Endothelial cell of umbilical vein (primary cell): ENCODE data around the gene ZNF281. TPM values are rescaled to one million over a fixed set of nuclear protein-coding genes. Genes with fewer than 3 reads are reported as not detected.

ENCODE experiments used
- BruUV-seq: library from RNA; stranded (reverse); fragments of 400-500 nt; replicated peaks from 2 replicates; lab custom pipeline; 2021; lab: Mats Ljungman, UMichigan
- CTCF ChIA-PET: fragments of 300-600, 350-600 bp; sonication (Branson Sonifier 250); formaldehyde crosslinking; loops from one replicate; lab custom pipeline; 2021; ENCODE audit warnings: antibody characterized with exemption, inconsistent platforms; lab: Charles Lee
- POLR2A ChIA-PET: fragments of 300-600, 350-600 bp; sonication (Branson Sonifier 250); formaldehyde crosslinking; loops from one replicate; lab custom pipeline; 2021; ENCODE audit warnings: antibody characterized with exemption, inconsistent platforms; lab: Charles Lee
- DNase-seq: peaks from one replicate; pipeline ENCODE4 v3.0.0-alpha.2; 2011; ENCODE audit warnings: low read depth, low spot score
- FAIRE-seq: peaks from 2 replicates; lab custom pipeline; 2011; peaks lifted over from hg19 to GRCh38; lab: Jason Lieb, UNC
- H2AFZ ChIP-seq: 2 replicates; pipeline ENCODE4 v1.6.0; 2012; ENCODE audit warnings: low read depth, low read length, control low read depth, inconsistent platforms
- H3K27ac ChIP-seq: 2 replicates; pipeline ENCODE4 v1.5.1; 2011; ENCODE audit warnings: low read depth, mild to moderate bottlenecking, control low read depth, low read length, moderate library complexity; ENCODE audit not compliant: insufficient read depth
- H3K27me3 ChIP-seq, 2 experiments: 2 replicates each; pipeline versions ENCODE4 v1.6.0 to v1.6.1; 2011; ENCODE audit warnings: low read length in 2 of 2, mixed read lengths in 1 of 2; ENCODE audit not compliant: control insufficient read depth in 2 of 2, insufficient read depth in 2 of 2
- H3K36me3 ChIP-seq, 2 experiments: 2 replicates in 1 of 2; 3 replicates in 1 of 2; pipeline ENCODE4 v1.5.1; 2011; ENCODE audit warnings: low read length in 2 of 2, mild to moderate bottlenecking in 1 of 2, moderate library complexity in 1 of 2; ENCODE audit not compliant: control insufficient read depth in 2 of 2, insufficient read depth in 2 of 2; ENCODE audit errors: extremely low read depth in 1 of 2
- H3K4me1 ChIP-seq: 3 replicates; pipeline ENCODE4 v1.5.1; 2011; ENCODE audit warnings: mild to moderate bottlenecking, low read length; ENCODE audit not compliant: control insufficient read depth, insufficient read depth; ENCODE audit errors: extremely low read depth
- H3K4me2 ChIP-seq: 2 replicates; pipeline ENCODE4 v1.6.1; 2011; ENCODE audit warnings: low read length, control low read depth, mixed read lengths; ENCODE audit not compliant: insufficient read depth
- H3K4me3 ChIP-seq, 3 experiments: fragments of 200-600 bp in 1 of 3; sonication (generic), shearing (Covaris generic) in 1 of 3; replicated peaks in 1 of 3; 2 replicates each; pipeline ENCODE4 v1.5.1; 2011 to 2016; ENCODE audit warnings: control low read depth in 3 of 3, low read length in 3 of 3, mild to moderate bottlenecking in 2 of 3, inconsistent platforms in 1 of 3, low read depth in 1 of 3, moderate library complexity in 1 of 3; ENCODE audit not compliant: insufficient read depth in 1 of 3
- H3K79me2 ChIP-seq: 2 replicates; pipeline ENCODE4 v1.6.0; 2012; ENCODE audit warnings: low read length, inconsistent platforms; ENCODE audit not compliant: control insufficient read depth, insufficient read depth
- H3K9ac ChIP-seq: replicated peaks from 2 replicates; pipeline ENCODE3; 2011; ENCODE audit warnings: low read length, control low read depth; ENCODE audit not compliant: insufficient read depth; ENCODE audit errors: extremely low read depth
- H3K9me1 ChIP-seq: replicated peaks from 3 replicates; pipeline ENCODE4 v1.6.0; 2011; ENCODE audit warnings: mild to moderate bottlenecking, low read length; ENCODE audit not compliant: control insufficient read depth, insufficient read depth; ENCODE audit errors: extremely low read depth
- H3K9me3 ChIP-seq: replicated peaks from 2 replicates; pipeline ENCODE4 v1.5.1; 2012; ENCODE audit warnings: low read length, inconsistent platforms; ENCODE audit not compliant: control insufficient read depth, insufficient read depth
- H4K20me1 ChIP-seq: replicated peaks from 2 replicates; pipeline ENCODE3; 2011; ENCODE audit warnings: mild to moderate bottlenecking, low read length; ENCODE audit not compliant: control insufficient read depth, insufficient read depth; ENCODE audit errors: extremely low read depth
- CTCF ChIP-seq, 2 donors: IDR thresholded peaks; 1 replicate in 1 of 2; 2 replicates in 1 of 2; pipeline ENCODE4 v1.5.1; 2011; ENCODE audit warnings: low read length in 2 of 2, mild to moderate bottlenecking in 2 of 2, moderate library complexity in 2 of 2, control low read depth in 1 of 2, inconsistent platforms in 1 of 2, low read depth in 1 of 2; ENCODE audit not compliant: insufficient read depth in 1 of 2; ENCODE audit errors: extremely low read depth in 1 of 2
- EZH2 ChIP-seq: IDR thresholded peaks from 2 replicates; pipeline ENCODE4 v1.6.1; 2012; ENCODE audit warnings: borderline replicate concordance, low read depth, mild to moderate bottlenecking, moderate library complexity, low read length, inconsistent platforms; ENCODE audit not compliant: severe bottlenecking
- FOS ChIP-seq: IDR thresholded peaks from 2 replicates; pipeline ENCODE4 v1.6.1; 2011; ENCODE audit warnings: mild to moderate bottlenecking, low read length, moderate library complexity, borderline replicate concordance; ENCODE audit not compliant: insufficient read depth
- GATA2 ChIP-seq: IDR thresholded peaks from 2 replicates; pipeline ENCODE4 v1.7.0; 2011; ENCODE audit warnings: low read depth, mild to moderate bottlenecking, moderate library complexity, mixed read lengths, low read length; ENCODE audit not compliant: insufficient read length, insufficient read depth
- MAX ChIP-seq: IDR thresholded peaks from 2 replicates; pipeline ENCODE4 v1.6.1; 2011; ENCODE audit not compliant: insufficient read depth, insufficient read length
- MYC ChIP-seq: IDR thresholded peaks from one replicate; pipeline ENCODE4 v1.6.1; 2011; ENCODE audit warnings: mild to moderate bottlenecking, low read depth, low read length
- POLR2A ChIP-seq: IDR thresholded peaks from 2 replicates; pipeline ENCODE4 v1.6.1; 2012; ENCODE audit warnings: low read depth, mild to moderate bottlenecking, control low read depth, low read length
- POLR2AphosphoS5 ChIP-seq: IDR thresholded peaks from 2 replicates; pipeline ENCODE4 v1.6.1; 2012; ENCODE audit warnings: low read depth, mild to moderate bottlenecking, control low read depth, low read length, moderate library complexity; ENCODE audit not compliant: insufficient read depth
- dilution Hi-C: fragments of 300-500 bp; cut with MboI; formaldehyde crosslinking; loops from one replicate; pipeline ENCODE4 v1.15.0; 2019; ENCODE audit warnings: low sequenced_read_pairs; ENCODE audit not compliant: extremely low pct_ligation_motif_present
- intact Hi-C: fragments of 100-400 bp; cut with micrococcal nuclease; formaldehyde crosslinking; loops from one replicate; pipeline ENCODE4 v1.10.0; 2022
- polyA plus RNA-seq, 4 experiments: library from polyadenylated mRNA; depleted of rRNA in 3 of 4; stranded (reverse) in 3 of 4; unstranded in 1 of 4; fragments of >200 nt; gene quantifications; 2 replicates each; pipeline versions ENCODE4 v1.2.1 to v1.2.3, GENCODE V29; 2011 to 2012; ENCODE audit warnings: missing spikeins in 1 of 4
- total RNA-seq: library from RNA; stranded (reverse); gene quantifications from 2 replicates; pipeline ENCODE4 v1.2.3, GENCODE V29; 2021

Gene ZNF281
- total and polyA plus RNA-seq, 2 donors (not counting 3 experiments of a cell fraction or from before 2014, with no cell fraction given): 5.2 to 22.3 TPM

- H3K9ac ChIP-seq: no peak overlapping the region
- no peaks in the 10 kb centered on the region for H3K79me2 ChIP-seq
- no peaks in the 10 kb centered on the region for H3K4me1 ChIP-seq
- no TSS peak for BruUV-seq
- POLR2A ChIA-PET: no interaction called here
- intact Hi-C loops: no loop called here
- dilution Hi-C loops: no loop called here
- H3K9me3 ChIP-seq: no peaks in the 10 kb centered on the region
- H4K20me1 ChIP-seq: no peaks in the 10 kb centered on the region
- H2AFZ ChIP-seq: no peak overlapping the region
- TF ChIP-seq MAX (no peak), GATA2 (no peak), FOS (no peak), CTCF (IDR thresholded peaks at IDR 0.05; ENCODE audit: extremely low read depth in 1 of 2, insufficient read depth in 1 of 2, low read depth in 1 of 2, low read length in 2 of 2) (no peak), MYC (no peak), POLR2AphosphoS5 (no peak), POLR2A (no peak), EZH2 (no peak)
- FAIRE-seq: no peak
- H3K4me2 ChIP-seq: no peak overlapping the region
- no peak overlapping the region for H3K4me3 ChIP-seq
- no peak overlapping the region for H3K27ac ChIP-seq
- H3K27me3 ChIP-seq: no peaks in the 10 kb centered on the region
- DNase-seq: no peak
- CTCF ChIA-PET: interaction anchor here (1.3 kb wide), 1 partner anchor 11 kb away, joined by 3 read pairs; no protein-coding TSS in a partner anchor
- H3K36me3 ChIP-seq: no peaks in the 10 kb centered on the region
- H3K9me1 ChIP-seq: no peaks in the 10 kb centered on the region
Measured at GRCh38 chr1:200442023-200442422, 32.2 kb upstream of the ZNF281 start.
